GM23338 (cell line): ENCODE results near the gene CELF4. TPM values are rescaled to one million over a fixed set of nuclear protein-coding genes. Genes with fewer than 3 reads are reported as not detected.

Experiments
- ATAC-seq: fragments of 200-7000 bp; cut with Tn5 transposase; 3 replicates; pipeline ENCODE4 v1.9.1; 2020
- DNase-seq: peaks from one replicate; pipeline ENCODE4 v3.0.0-alpha.2; 2015; ENCODE audit warnings: low spot score
- H2AFZ ChIP-seq: fragments of 200-600 bp; sonication (generic); 2 replicates; pipeline ENCODE4 v1.8.0; 2016; ENCODE audit warnings: antibody characterized with exemption, mild to moderate bottlenecking, moderate library complexity
- H3F3A ChIP-seq: fragments of 200-600 bp; sonication (generic); replicated peaks from 2 replicates; pipeline ENCODE4 v1.8.0; 2017; ENCODE audit warnings: antibody characterized with exemption, mixed run types, low read depth
- H3K27ac ChIP-seq: fragments of 200-600 bp; sonication (generic); 2 replicates; pipeline ENCODE4 v1.6.1; 2016; ENCODE audit warnings: low read depth
- H3K27me3 ChIP-seq: fragments of 200-600 bp; sonication (generic); 2 replicates; pipeline ENCODE4 v1.8.0; 2016; ENCODE audit warnings: mild to moderate bottlenecking, mixed run types, moderate library complexity; ENCODE audit not compliant: insufficient read depth
- H3K36me3 ChIP-seq: fragments of 200-600 bp; sonication (generic); 2 replicates; pipeline ENCODE4 v1.8.0; 2016; ENCODE audit warnings: mild to moderate bottlenecking; ENCODE audit not compliant: insufficient read depth
- H3K4me1 ChIP-seq: fragments of 200-600 bp; sonication (generic); 2 replicates; pipeline ENCODE4 v1.8.0; 2016; ENCODE audit warnings: mild to moderate bottlenecking, moderate library complexity; ENCODE audit not compliant: insufficient read depth
- H3K4me2 ChIP-seq: fragments of 200-600 bp; sonication (generic); 2 replicates; pipeline ENCODE4 v1.7.1; 2017; ENCODE audit warnings: mixed run types
- H3K4me3 ChIP-seq: fragments of 200-600 bp; sonication (generic); 2 replicates; pipeline ENCODE4 v1.6.1; 2016; ENCODE audit warnings: mixed run types
- H3K79me2 ChIP-seq: fragments of 200-600 bp; sonication (generic); replicated peaks from 2 replicates; pipeline ENCODE4 v1.8.0; 2017; ENCODE audit warnings: mild to moderate bottlenecking; ENCODE audit not compliant: insufficient read depth
- H3K9me2 ChIP-seq: fragments of 200-600 bp; sonication (generic); 2 replicates; pipeline ENCODE4 v1.8.0; 2017; ENCODE audit not compliant: insufficient read depth
- H4K20me1 ChIP-seq: fragments of 200-600 bp; sonication (generic); replicated peaks from 2 replicates; pipeline ENCODE4 v1.8.0; 2017; ENCODE audit warnings: mild to moderate bottlenecking; ENCODE audit not compliant: insufficient read depth
- H3K27ac Mint-ChIP-seq: 2 replicates; pipeline ENCODE4 v1.8.0; 2020; ENCODE audit warnings: inconsistent platforms, mild to moderate bottlenecking, moderate library complexity, mixed read lengths
- H3K27me3 Mint-ChIP-seq: 3 replicates; pipeline ENCODE4 v1.8.0; 2022; ENCODE audit warnings: low read depth, mild to moderate bottlenecking, moderate library complexity, mixed read lengths, inconsistent platforms; ENCODE audit not compliant: insufficient read depth, poor library complexity
- H3K36me3 Mint-ChIP-seq: 3 replicates; pipeline ENCODE4 v1.8.0; 2021; ENCODE audit warnings: low read depth, mild to moderate bottlenecking, inconsistent platforms, moderate library complexity, mixed read lengths
- H3K4me1 Mint-ChIP-seq: 3 replicates; pipeline ENCODE4 v1.8.0; 2020; ENCODE audit warnings: mild to moderate bottlenecking, inconsistent platforms, mixed read lengths
- H3K4me3 Mint-ChIP-seq: 3 replicates; pipeline ENCODE4 v1.8.0; 2021; ENCODE audit warnings: moderate library complexity, mild to moderate bottlenecking, inconsistent platforms, mixed read lengths
- H3K9me3 Mint-ChIP-seq: 3 replicates; pipeline ENCODE4 v1.8.0; 2020; ENCODE audit warnings: moderate library complexity, mild to moderate bottlenecking, inconsistent platforms, mixed read lengths
- CREB1 ChIP-seq: fragments of 250-450 bp; sonication (Bioruptor Pico); IDR thresholded peaks from 2 replicates; pipeline ENCODE4 v1.5.0; 2020; ENCODE audit warnings: low read depth, mild to moderate bottlenecking, moderate library complexity
- EZH2 ChIP-seq: fragments of 200-600 bp; sonication (generic); IDR thresholded peaks from one replicate; pipeline ENCODE4 v1.8.0; 2017; ENCODE audit warnings: antibody characterized with exemption, mild to moderate bottlenecking, low read depth; ENCODE audit not compliant: unreplicated experiment
- JUNB ChIP-seq: IDR thresholded peaks from one replicate; pipeline ENCODE4 v1.6.1; 2016; ENCODE audit warnings: antibody characterized with exemption; ENCODE audit not compliant: unreplicated experiment
- POLR2AphosphoS5 ChIP-seq: IDR thresholded peaks from 2 replicates; pipeline ENCODE4 v1.6.1; 2016; ENCODE audit warnings: antibody characterized with exemption, low read depth
- STAT1 ChIP-seq: IDR thresholded peaks from one replicate; pipeline ENCODE4 v1.6.1; 2016; ENCODE audit warnings: antibody characterized with exemption; ENCODE audit not compliant: unreplicated experiment
- polyA plus RNA-seq: library from polyadenylated mRNA; unstranded; fragments of >200 nt; fragmentation: Nextera tagmentation; extraction: Ambion mirVana; gene quantifications from 2 replicates; pipeline ENCODE4 v1.2.1, GENCODE V29; 2016
- total RNA-seq: library from RNA; depleted of rRNA; stranded (reverse); fragments of >200 nt; shearing (Covaris generic); gene quantifications from 2 replicates; pipeline ENCODE4 v1.2.3, GENCODE V29; 2014
- TF ChIP-seq, protein P1 (sequence below): IDR thresholded peaks from one replicate; pipeline ENCODE4 v1.6.1; 2018; ENCODE audit warnings: antibody characterized with exemption; ENCODE audit not compliant: unreplicated experiment
- TF ChIP-seq, protein P2 (sequence below): fragments of 250-450 bp; sonication (Bioruptor Pico); IDR thresholded peaks from 2 replicates; pipeline ENCODE4 v1.5.0; 2020; ENCODE audit warnings: mild to moderate bottlenecking, moderate library complexity
- TF ChIP-seq, protein P3 (sequence below), 2 experiments: fragments of 200-600 bp in 1 of 2; sonication (generic) in 1 of 2; conservative IDR thresholded peaks; 2 replicates each; pipeline versions ENCODE4 v1.5.1 to v1.6.1; 2016 to 2017; ENCODE audit warnings: antibody characterized with exemption in 2 of 2, low read depth in 2 of 2, mild to moderate bottlenecking in 2 of 2, moderate library complexity in 1 of 2
- TF ChIP-seq, protein P4 (sequence below): IDR thresholded peaks from 2 replicates; pipeline ENCODE4 v1.6.1; 2016; ENCODE audit warnings: antibody characterized with exemption

CELF4 gene
- total and polyA plus RNA-seq, 2 experiments from 2014 or later, result 2.6 to 6.7 TPM

DNA sequence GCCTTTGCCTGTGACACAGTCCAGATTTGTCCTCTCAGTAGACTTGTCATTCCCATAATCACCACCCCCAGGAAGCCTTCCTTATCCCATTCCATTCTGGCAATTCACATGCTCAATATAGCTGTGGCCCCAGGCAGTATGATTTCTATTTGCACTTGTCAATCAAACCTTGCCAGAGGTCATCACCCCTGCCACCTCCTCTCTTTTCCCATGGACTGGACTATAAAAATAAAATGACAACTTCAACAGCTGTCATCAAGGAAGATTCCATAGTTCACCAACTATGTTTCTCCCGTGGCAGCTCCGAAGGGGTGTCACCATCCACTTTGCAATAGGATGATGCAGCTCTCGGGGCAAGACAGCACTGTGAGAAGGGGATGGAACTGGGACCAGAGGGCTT is 255.7 kb downstream of the CELF4 start:
- H3K4me3 Mint-ChIP-seq, result no peak overlapping the region
- H3K4me2 ChIP-seq, result no peak overlapping the region
- H3K27me3 ChIP-seq, result no peaks in the 10 kb centered on the region
- no peak overlapping the region for H3K4me3 ChIP-seq
- H3K9me3 Mint-ChIP-seq, result no peaks in the 10 kb centered on the region
- ATAC-seq, result no peak
- H3K27ac Mint-ChIP-seq, result no peak overlapping the region
- H3F3A ChIP-seq, result no peaks in the 10 kb centered on the region
- no peak for DNase-seq
- H3K79me2 ChIP-seq, result no peaks in the 10 kb centered on the region
- no peaks in the 10 kb centered on the region for H3K36me3 Mint-ChIP-seq
- H4K20me1 ChIP-seq, result no peaks in the 10 kb centered on the region
- peaks cover 3% of the 10 kb centered on the region; the same call in 1 of the 3 replicates for H3K4me1 Mint-ChIP-seq
- H3K9me2 ChIP-seq, result 0 out of 2 replicates have a peak, but pooled peaks cover 6% of the 10 kb centered on the region
- H3K4me1 ChIP-seq, result no peaks in the 10 kb centered on the region
- no peaks in the 10 kb centered on the region for H3K36me3 ChIP-seq
- TF ChIP-seq, protein P1, sequence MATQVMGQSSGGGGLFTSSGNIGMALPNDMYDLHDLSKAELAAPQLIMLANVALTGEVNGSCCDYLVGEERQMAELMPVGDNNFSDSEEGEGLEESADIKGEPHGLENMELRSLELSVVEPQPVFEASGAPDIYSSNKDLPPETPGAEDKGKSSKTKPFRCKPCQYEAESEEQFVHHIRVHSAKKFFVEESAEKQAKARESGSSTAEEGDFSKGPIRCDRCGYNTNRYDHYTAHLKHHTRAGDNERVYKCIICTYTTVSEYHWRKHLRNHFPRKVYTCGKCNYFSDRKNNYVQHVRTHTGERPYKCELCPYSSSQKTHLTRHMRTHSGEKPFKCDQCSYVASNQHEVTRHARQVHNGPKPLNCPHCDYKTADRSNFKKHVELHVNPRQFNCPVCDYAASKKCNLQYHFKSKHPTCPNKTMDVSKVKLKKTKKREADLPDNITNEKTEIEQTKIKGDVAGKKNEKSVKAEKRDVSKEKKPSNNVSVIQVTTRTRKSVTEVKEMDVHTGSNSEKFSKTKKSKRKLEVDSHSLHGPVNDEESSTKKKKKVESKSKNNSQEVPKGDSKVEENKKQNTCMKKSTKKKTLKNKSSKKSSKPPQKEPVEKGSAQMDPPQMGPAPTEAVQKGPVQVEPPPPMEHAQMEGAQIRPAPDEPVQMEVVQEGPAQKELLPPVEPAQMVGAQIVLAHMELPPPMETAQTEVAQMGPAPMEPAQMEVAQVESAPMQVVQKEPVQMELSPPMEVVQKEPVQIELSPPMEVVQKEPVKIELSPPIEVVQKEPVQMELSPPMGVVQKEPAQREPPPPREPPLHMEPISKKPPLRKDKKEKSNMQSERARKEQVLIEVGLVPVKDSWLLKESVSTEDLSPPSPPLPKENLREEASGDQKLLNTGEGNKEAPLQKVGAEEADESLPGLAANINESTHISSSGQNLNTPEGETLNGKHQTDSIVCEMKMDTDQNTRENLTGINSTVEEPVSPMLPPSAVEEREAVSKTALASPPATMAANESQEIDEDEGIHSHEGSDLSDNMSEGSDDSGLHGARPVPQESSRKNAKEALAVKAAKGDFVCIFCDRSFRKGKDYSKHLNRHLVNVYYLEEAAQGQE, result no peak
- TF ChIP-seq EZH2 (no peak), POLR2AphosphoS5 (no peak), JUNB (no peak), STAT1 (no peak), CREB1 (CRISPR knock-in tag) (no peak)
- TF ChIP-seq, protein P2, sequence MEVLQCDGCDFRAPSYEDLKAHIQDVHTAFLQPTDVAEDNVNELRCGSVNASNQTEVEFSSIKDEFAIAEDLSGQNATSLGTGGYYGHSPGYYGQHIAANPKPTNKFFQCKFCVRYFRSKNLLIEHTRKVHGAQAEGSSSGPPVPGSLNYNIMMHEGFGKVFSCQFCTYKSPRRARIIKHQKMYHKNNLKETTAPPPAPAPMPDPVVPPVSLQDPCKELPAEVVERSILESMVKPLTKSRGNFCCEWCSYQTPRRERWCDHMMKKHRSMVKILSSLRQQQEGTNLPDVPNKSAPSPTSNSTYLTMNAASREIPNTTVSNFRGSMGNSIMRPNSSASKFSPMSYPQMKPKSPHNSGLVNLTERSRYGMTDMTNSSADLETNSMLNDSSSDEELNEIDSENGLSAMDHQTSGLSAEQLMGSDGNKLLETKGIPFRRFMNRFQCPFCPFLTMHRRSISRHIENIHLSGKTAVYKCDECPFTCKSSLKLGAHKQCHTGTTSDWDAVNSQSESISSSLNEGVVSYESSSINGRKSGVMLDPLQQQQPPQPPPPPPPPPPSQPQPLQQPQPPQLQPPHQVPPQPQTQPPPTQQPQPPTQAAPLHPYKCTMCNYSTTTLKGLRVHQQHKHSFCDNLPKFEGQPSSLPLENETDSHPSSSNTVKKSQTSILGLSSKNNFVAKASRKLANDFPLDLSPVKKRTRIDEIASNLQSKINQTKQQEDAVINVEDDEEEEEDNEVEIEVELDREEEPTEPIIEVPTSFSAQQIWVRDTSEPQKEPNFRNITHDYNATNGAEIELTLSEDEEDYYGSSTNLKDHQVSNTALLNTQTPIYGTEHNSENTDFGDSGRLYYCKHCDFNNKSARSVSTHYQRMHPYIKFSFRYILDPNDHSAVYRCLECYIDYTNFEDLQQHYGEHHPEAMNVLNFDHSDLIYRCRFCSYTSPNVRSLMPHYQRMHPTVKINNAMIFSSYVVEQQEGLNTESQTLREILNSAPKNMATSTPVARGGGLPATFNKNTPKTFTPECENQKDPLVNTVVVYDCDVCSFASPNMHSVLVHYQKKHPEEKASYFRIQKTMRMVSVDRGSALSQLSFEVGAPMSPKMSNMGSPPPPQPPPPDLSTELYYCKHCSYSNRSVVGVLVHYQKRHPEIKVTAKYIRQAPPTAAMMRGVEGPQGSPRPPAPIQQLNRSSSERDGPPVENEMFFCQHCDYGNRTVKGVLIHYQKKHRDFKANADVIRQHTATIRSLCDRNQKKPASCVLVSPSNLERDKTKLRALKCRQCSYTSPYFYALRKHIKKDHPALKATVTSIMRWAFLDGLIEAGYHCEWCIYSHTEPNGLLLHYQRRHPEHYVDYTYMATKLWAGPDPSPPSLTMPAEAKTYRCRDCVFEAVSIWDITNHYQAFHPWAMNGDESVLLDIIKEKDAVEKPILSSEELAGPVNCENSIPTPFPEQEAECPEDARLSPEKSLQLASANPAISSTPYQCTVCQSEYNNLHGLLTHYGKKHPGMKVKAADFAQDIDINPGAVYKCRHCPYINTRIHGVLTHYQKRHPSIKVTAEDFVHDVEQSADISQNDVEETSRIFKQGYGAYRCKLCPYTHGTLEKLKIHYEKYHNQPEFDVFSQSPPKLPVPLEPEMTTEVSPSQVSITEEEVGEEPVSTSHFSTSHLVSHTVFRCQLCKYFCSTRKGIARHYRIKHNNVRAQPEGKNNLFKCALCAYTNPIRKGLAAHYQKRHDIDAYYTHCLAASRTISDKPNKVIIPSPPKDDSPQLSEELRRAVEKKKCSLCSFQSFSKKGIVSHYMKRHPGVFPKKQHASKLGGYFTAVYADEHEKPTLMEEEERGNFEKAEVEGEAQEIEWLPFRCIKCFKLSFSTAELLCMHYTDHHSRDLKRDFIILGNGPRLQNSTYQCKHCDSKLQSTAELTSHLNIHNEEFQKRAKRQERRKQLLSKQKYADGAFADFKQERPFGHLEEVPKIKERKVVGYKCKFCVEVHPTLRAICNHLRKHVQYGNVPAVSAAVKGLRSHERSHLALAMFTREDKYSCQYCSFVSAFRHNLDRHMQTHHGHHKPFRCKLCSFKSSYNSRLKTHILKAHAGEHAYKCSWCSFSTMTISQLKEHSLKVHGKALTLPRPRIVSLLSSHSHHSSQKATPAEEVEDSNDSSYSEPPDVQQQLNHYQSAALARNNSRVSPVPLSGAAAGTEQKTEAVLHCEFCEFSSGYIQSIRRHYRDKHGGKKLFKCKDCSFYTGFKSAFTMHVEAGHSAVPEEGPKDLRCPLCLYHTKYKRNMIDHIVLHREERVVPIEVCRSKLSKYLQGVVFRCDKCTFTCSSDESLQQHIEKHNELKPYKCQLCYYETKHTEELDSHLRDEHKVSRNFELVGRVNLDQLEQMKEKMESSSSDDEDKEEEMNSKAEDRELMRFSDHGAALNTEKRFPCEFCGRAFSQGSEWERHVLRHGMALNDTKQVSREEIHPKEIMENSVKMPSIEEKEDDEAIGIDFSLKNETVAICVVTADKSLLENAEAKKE (CRISPR knock-in tag), result no peak
- TF ChIP-seq, protein P3, sequence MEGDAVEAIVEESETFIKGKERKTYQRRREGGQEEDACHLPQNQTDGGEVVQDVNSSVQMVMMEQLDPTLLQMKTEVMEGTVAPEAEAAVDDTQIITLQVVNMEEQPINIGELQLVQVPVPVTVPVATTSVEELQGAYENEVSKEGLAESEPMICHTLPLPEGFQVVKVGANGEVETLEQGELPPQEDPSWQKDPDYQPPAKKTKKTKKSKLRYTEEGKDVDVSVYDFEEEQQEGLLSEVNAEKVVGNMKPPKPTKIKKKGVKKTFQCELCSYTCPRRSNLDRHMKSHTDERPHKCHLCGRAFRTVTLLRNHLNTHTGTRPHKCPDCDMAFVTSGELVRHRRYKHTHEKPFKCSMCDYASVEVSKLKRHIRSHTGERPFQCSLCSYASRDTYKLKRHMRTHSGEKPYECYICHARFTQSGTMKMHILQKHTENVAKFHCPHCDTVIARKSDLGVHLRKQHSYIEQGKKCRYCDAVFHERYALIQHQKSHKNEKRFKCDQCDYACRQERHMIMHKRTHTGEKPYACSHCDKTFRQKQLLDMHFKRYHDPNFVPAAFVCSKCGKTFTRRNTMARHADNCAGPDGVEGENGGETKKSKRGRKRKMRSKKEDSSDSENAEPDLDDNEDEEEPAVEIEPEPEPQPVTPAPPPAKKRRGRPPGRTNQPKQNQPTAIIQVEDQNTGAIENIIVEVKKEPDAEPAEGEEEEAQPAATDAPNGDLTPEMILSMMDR (conservative IDR thresholded peaks at IDR 0.05; ENCODE audit: low read depth in 2 of 2), result no peak
- TF ChIP-seq, protein P4, sequence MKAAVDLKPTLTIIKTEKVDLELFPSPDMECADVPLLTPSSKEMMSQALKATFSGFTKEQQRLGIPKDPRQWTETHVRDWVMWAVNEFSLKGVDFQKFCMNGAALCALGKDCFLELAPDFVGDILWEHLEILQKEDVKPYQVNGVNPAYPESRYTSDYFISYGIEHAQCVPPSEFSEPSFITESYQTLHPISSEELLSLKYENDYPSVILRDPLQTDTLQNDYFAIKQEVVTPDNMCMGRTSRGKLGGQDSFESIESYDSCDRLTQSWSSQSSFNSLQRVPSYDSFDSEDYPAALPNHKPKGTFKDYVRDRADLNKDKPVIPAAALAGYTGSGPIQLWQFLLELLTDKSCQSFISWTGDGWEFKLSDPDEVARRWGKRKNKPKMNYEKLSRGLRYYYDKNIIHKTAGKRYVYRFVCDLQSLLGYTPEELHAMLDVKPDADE, result no peak
- no peak overlapping the region for H2AFZ ChIP-seq
- H3K27me3 Mint-ChIP-seq, result peaks cover 5% of the 10 kb centered on the region
- H3K27ac ChIP-seq, result no peak overlapping the region
